Upper lobe of left lung (tissue), 4 donors: ENCODE data around the gene CEP95.

ENCODE experiments used
- CTCF ChIP-seq, 6 experiments: fragments of 450-650 bp in 4 of 6; fragments of 200-600 bp in 2 of 6; sonication (generic) in 2 of 6; IDR thresholded peaks; one replicate each; pipeline ENCODE4 v1.5.1; 2016 to 2019; ENCODE audit warnings: antibody characterized with exemption in 6 of 6
- EP300 ChIP-seq, 4 donors: sonication (generic); formaldehyde crosslinking; IDR thresholded peaks; one replicate each; pipeline ENCODE4 v1.5.1; 2017; ENCODE audit warnings: antibody characterized with exemption in 4 of 4, control low read depth in 2 of 4
- POLR2A ChIP-seq, 4 donors: fragments of 450-650 bp; IDR thresholded peaks; one replicate each; pipeline ENCODE4 v1.5.1; 2016 to 2017; ENCODE audit warnings: antibody characterized with exemption in 4 of 4, mild to moderate bottlenecking in 2 of 4
- POLR2AphosphoS5 ChIP-seq, 2 donors: sonication (generic); formaldehyde crosslinking; IDR thresholded peaks; one replicate each; pipeline ENCODE4 v1.5.1; 2017; ENCODE audit warnings: antibody characterized with exemption in 2 of 2

- TF ChIP-seq CTCF (IDR thresholded peaks at IDR 0.05) (no peak), POLR2A (IDR thresholded peaks at IDR 0.05) (peak; percentile 94 to 100 (median 97)), POLR2AphosphoS5 (IDR thresholded peaks at IDR 0.05) (peak; percentile 99 to 100), EP300 (IDR thresholded peaks at IDR 0.05) (peak in 1 of 4 donors; percentile 87)
These were observed 589 bp upstream of the CEP95 start, which contains the start of gene DDX5 for GRCh38 chr17:64506201-64506575.
